Measurements from ENCODE around the gene SPDYA.

The SPDYA gene

GRCh38 chr2:28828382-28828781, 17.7 kb downstream of the SPDYA start:
- DNase-seq, result peak; percentile 16

DNA sequence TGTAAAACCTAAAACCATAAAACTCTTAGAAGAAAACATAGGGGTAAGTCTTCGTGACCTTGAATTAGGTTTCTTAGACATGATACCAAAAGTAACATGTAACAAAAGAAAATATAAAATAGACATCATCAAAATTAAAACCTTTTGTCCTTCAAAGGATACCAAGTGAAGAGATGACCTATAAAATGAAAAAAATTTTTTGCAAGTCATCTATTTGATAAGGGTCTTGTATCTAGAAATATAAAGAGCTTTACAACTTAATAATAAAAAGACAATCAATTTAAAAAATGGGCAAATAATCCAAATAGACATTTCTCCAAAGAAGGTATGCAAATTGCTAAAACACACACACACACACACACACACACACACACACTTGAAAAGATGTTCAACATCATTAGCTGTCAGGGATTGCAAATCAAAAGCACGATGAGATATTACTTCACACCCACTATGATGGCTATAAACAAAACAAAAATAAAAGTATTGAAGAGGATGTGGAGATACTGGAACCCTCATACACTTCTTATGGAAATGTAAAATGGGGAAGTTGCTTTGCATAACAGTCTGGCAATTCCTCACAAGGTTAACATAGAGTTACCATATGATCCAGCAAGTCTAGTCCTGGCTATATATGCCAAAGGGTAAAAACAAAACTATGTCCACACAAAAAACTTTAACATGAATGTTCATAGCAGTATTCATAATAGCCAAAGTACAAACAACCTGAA, 23.3 kb downstream of the SPDYA start:
- no peak for DNase-seq

DNA sequence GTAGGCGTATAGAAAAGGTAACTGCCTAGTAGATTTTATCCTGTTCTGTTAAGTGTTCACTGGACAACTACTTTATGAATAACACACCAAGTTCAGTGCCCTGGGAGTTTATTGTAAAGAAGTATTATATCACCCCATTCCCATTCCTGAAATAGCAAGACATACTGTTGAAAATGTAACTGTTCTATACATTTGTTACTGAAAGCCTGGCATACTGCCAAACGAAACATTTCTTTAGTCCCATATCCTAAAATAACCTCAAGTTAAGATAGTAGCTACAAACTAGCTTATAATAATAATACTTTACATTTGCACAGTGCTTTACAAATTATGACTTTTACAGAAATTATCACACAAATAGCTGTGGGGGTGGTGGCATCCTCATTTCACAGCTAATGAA, 25.1 kb downstream of the SPDYA start:
- peak; percentile 28 for DNase-seq

GRCh38 chr2:28838971-28839370, 28.3 kb downstream of the SPDYA start:
- DNase-seq, result no peak

GRCh38 chr2:28842042-28842441, 31.4 kb downstream of the SPDYA start:
- DNase-seq, result peak; percentile 17

DNA sequence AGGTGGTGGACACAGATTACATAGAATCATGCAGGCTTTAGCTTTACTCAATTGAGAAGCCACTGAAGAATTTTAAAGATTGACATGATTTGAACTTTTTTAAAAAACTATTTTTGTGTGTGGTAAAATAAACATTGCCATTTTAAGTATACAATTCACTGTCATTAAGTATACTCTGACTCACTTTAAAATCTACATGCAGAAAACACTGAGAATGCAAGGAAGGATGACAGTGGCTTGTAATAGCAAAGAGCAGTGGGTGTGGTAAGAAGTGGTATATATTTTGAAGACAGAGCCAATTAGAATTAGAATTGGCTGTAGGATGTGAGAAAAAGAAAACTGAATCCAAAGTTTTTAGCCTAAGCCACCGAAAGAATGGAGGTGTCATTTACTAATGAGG, 44.6 kb downstream of the SPDYA start:
- DNase-seq, result no peak

- DNase-seq, result no peak
Measured at GRCh38 chr2:28855977-28856376, 45.3 kb downstream of the SPDYA start.

DNA sequence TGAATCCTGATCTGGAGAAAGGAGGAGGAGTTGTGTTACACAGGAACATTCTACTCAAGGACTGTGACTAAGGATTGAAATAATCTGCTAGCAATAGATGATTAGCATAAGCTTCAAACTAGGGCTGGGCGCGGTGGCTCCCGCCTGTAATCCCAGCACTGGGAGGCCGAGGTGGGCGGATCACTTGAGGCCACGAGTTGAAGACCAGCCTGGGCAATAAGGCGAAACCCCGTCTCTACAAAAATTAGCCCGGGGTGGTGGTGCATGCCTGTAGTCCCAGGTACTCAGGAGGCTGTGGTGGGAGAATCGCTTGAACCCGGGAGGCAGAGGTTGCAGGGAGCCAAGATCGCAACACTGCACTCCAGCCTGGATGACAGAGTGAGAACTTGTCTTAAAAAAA, 58.0 kb downstream of the SPDYA start:
- DNase-seq, result no peak

DNA sequence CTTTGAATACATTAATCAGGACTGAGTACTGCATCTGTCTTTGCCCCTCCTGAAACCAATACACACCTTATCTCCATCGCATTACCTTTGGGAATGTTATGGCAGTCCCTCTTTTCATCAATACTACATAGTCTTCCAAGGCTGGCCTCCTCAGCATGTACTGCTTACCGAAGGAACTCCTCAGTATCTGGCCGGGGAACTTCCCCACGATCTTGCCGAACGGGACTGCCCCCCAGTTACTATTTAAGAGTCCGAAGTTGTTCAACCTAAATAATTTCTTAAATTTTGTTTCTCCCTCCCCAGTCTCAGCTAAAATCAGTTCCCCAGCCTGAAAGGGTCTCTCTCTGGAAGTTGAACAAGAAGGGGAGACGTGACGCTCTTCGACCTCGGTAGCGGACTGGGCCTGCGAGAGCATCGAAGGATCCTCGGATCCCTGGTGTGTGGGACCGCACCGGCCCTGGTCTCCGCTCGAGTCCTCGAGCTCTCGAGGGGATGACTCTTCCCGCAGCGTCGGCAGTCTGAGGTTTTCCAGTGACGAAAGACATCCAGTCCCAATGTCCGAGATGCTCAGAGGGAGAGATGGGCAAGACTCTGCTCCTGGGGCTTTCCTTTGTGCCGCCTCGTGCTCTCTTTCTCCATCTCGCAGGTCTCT, 59.0 kb downstream of the SPDYA start:
- no peak for DNase-seq

DNA sequence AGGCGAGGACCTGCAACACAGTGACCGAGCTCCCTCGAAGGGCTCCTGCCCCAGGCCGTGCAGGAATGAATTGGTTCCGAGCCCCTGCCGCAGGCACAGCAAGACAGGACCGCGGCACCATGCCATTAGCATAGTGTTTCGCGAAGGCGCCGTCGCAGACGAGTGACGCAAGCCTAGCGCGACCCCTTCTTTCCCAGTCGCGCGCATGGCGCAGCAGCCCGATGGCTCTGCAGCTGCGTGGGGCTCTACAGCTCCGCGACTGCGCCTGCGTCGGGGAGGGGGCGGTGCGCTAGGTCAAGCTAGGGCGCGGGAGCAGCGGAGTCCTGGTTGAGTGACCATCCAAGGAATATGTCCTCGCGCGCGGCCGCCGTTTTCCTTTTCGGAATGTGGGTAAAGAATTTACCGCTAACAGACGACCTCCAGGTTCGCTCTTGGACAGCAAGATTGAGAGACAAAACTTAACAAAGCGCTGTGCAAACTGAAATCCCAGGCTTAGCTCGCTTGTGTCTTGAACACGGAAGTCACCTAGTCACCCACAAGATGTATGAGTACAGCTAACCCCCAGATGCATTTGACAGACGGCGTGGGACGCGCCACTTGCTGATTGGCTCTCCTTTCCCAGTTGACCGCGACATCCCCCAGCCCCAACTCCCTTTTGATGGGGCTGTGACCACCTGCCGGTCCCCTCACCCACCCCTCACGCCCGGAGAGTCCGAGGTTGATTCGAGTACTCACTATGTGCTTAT, 59.7 kb downstream of the SPDYA start, which contains the start of gene TRMT61B:
Gene TRMT61B (minus strand): TSS at position 164 of the 746 bp plus-strand sequence. CDS start 32 bp downstream, at position 132.
- peak; percentile 92 for DNase-seq

GRCh38 chr2:28871620-28872019, 61.0 kb downstream of the SPDYA start:
- no peak for DNase-seq

DNA sequence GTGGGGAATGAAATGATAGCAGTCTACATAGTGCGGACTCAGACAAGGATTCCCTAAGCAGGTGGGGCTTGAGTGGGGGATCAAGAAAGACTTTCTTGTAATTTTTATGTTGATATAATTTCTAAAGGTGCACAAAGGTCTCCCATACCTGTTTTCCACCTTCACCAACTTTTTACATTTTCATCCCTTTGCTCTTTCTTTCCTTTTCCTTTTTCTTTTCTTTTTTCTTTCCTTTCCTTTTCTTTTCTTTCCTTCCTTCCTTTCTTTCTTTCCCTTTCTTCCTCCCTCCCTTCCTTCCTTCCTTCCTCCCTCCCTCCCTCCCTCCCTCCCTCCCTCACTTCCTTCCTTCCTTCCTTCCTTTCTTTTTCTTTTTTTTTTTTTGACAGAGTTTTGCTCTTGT, 69.6 kb downstream of the SPDYA start:
- no peak for DNase-seq

- DNase-seq, result no peak
Measured at GRCh38 chr2:28893488-28893887, 82.9 kb downstream of the SPDYA start.

GRCh38 chr2:28894470-28895188, 84.0 kb downstream of the SPDYA start, which contains the start of gene WDR43:
TSS of gene WDR43 (plus strand) at chr2:28894667. CDS start at chr2:28894699, 32 bp downstream.
- peak; percentile 99 for DNase-seq

- peak; percentile 35 for DNase-seq
Measured at GRCh38 chr2:28895189-28895893, 84.7 kb downstream of the SPDYA start.

DNA sequence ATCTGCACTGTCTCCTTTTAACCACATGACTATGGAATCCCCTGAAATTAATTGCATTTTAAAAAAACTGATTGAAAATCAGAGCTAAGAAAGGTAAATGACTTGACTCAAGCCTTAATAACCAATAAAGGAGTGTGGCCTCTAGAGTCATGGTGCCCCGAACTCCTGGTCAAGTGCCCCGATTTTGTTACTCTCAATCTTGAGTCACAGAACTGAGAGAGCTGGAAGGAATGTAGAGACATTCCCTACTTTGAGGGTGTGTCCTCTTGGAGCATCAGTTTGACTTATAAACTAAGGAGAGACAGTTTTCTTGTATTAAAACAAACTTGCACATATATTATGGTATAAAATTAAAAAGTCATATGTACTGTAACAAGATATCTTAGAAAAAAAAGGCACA, 86.3 kb downstream of the SPDYA start:
- DNase-seq, result peak; percentile 40

DNA sequence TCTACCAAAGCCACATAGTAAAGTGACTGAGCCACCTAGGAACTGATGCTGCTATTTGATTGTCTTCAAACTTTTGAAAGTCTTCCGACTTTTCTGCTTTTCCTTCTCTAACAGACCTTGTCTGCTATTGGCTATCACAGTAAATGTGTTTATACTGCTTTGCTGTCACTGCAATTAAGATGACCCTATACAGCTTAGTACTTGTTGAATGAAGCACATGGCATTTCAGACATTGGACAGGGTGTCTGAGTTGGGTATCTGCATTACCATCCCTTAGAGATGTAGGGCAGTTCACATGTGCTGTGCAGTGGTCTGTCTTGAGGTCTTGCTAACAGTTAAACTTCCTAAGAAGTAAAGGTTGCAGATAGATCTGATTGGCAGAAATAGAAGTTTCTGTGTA, 87.4 kb downstream of the SPDYA start:
- no peak for DNase-seq
